ENCODE results near the gene CFAP46. TPM values are rescaled to one million over a fixed set of nuclear protein-coding genes. Genes with fewer than 3 reads are reported as not detected.
A peak's percentile ranks its signal among the peaks of the same experiment; 100 is the strongest.
"Not testable (repeated sequence)": the region's sequence is repeated elsewhere in the genome, so short reads cannot be mapped to it uniquely, and the experiment has no call there.

The CFAP46 gene
- total RNA-seq, 1 donor from 2014 or later, result 0.48 TPM

DNA sequence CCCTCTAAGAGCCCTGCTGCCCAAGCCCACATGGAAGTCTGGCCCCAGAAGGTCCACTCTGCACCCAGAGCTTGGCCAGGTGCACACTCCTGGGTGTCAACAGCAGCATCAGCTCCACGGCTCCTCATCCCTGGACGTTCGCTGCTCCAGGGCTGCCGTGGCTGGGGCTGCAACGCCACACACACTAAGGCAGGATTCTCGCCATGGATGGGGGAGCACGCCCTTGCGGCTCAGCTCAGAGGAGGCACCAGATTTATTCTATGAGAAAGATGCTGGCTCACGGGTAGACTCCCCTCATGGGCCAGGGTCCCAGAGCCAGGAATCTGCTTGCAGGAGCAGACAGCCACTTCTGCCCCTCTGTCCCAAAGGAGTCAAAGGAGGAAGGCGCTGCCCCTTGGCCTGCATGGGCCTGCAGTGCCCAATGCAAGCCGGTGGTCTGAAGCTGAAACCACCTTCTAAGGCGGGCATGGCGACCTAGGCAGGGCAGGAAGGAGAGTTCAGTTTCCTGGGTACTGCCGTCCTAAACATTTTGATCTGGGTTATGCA lies 42.1 kb downstream of the CFAP46 start:
- DNase-seq (ENCODE audit: low spot score), result no peak

DNA sequence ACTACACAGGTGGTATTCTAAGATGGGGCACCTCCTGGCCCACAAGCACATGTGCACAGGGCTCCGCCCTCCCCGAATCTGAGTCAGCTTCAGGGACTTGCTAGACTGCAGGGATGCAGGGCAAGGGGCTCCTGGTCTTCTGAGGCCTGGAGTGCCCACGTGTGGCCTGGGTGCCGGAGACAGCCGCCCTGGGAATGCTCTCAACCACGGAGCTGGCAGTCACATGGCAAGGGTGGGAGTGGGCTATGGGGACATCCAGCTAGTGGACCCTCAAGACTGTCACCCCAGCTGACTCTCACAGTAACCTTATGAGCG lies 42.7 kb downstream of the CFAP46 start:
- no peak for DNase-seq (ENCODE audit: low spot score)

DNA sequence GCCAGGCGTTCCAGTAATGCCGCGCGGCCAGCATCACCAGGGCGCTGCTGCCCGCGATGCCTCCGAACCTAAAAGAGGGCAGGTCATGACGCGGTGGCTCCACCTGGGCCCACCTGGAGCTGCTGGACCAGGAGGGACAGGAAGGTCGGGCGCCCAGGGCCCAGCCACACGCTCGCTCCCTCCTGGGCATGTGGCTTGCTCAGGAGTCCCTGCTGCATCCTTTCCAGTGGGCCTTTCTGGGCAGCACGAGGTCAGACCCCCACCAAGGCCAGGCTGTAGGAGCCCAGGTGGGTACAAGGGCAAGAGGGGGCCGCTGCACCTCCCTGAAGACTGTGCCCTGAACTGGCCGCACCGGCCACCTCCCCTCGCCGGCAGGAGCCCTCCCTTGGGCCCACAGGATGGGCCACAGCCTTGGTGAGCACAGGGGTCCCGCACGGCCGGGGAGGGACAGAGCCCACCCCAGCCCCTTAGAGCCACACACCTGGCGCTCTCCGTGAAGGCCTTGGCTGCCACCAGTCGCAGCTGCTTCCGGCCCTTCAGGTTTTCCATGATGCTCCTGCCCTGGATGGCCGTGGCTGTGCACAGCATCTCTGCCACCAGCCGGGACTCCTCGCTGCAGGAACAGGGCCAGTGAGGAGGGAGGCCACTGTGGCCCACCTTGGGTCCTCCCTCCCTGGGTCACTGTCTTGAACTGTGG lies 43.2 kb downstream of the CFAP46 start:
- no peak for DNase-seq (ENCODE audit: low spot score)

DNA sequence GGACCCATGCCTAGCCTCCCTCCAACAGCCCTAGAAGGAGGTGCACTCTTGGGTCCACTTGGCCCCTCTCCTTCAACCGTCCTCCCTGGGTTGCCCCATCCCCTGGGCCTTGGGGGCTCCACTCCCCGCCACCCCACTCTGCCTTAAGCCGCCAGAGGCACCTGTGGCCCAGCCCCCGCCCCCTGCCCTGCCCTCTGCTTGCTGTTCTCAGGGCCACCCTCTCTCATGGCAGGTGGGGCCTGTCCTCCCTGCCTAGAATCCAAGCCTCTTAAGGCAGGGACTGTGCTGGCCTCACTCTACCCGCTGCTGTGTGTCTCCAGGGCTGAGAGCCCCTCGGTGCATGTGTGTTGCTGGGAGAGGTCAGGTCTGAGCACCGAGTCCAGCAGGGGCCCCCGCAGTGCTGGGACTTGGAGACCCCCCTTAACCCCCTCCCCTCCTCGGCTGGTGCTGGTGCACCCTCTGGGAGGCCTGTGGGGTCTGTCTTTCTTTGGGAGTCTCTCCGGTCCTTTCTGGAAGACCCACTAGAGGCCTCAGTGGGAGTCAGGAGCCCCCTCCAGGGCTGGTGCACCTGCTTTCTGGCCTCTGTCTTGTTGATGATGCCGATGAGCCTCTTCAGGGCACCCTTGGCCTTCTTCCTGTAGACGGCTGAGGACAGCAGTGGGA lies 43.8 kb downstream of the CFAP46 start:
- DNase-seq (ENCODE audit: low spot score), result no peak

DNA sequence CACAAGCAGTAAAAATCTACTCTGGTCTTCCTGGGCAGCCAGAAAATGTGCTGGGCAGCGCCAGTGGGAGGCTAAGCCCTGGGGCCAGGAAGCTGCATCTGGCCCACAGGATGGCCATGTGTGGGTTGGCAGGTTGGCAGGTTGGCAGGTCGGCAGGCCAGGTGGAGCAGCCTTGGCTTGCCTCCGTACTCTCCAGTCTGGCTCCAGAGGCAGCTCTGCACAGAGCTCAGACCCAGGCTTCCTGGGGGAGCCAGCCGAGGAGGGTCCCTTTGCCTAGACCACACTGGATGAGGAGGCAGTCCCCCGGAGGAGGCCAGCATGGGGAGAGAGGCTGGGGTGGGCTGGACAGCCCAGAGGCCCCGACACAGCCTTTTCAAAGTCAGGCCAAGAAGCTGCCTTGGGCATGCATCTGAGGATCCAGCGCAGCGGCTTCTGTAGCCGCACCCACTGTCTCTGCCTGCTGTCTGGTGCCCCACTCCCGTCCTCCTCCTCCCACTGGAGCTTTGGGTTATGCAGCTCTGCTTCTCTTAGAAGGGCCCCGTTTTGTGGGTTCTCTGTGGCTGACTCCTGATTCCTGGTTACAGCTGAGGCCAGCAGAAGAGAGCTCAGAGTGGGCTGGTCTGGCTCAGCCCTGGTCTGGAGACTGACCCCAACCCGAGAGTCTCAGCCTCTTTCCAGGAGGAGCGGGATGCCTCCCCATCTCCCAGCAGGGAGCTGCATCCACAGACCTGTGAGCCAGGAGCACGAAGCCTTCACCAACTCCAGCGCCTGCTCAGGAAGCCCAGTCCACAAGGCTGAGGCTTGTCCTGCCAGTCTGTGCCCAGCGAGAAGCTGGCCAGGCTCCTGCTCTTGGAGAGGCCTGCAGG lies 44.6 kb downstream of the CFAP46 start:
- peak; percentile 32 for DNase-seq (ENCODE audit: low spot score)

DNA sequence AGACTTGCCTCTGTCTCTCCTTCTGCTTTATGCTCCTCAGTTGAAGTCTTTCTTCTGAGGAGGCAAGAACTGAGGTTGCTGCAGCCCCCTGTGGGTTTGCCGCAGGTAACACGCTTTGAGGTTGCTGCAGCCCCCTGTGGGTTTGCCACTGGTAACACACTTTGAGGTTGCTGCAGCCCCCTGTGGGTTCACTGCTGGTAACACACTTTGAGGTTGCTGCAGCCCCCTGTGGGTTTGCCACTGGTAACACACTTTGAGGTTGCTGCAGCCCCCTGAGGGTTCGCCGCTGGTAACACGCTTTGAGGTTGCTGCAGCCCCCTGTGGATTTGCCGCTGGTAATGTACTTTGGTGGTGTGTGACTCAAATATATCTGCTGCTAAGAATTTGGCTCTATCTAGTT lies 48.6 kb downstream of the CFAP46 start:
- DNase-seq (ENCODE audit: low spot score), result not testable (repeated sequence)

DNA sequence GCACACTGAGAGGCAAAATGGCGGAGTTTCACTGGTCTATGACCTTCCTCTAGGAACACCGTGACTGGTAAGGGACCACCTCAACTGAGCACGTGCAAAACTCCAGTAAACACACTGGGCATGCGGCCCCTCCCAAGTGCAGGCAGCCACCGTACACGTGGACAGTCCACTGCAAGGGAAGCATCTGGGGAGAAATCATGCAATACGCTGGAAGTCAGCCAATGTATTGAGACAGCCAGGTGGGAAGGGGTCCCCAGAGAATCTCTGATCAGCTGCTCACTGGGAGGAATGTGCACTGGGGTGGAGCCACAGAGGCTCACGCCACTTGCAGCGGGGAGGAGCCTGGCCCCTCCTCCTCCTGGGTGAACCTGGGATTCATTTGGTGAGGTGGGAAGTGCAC lies 49.3 kb downstream of the CFAP46 start:
- DNase-seq (ENCODE audit: low spot score), result no peak

DNA sequence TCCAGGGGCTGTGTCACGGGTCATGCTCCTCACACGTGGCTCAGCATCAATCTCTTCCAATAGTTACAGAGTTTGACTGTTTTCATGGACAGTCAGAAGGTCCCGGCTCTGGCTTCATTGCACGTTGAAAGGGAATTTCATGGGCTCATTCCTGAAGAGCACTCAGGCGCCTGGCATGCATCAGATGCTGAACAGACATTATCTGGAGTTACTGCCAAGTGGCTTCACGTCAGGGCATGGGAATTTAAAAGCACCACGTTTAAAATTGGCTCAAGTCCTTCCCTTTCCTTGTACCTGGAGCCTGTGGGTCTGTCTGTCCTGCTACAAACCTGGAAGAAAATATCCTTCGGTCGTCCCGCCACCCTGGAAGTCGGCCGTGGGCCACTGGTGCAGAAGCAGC lies 50.4 kb downstream of the CFAP46 start:
- peak; percentile 95 for DNase-seq (ENCODE audit: low spot score)

DNA sequence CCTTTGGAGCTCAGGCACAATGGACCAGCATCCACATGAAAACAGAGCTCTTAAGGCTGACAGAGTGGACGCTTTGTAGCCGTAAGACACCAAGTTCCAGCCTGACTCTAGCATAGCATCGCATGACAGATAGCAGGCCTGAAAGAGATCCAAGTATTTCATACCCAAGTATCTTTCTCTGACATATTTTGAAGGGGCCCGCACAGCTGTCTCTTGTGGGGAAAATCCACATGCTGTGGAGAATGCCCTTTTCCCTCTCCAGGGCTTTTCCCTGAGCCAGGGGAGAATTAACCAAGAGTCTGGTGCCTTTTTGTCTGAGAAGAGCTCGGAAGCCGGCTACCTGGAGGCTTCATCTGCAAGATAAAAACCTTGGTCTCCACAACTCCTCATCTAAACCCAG lies 51.0 kb downstream of the CFAP46 start:
- peak; percentile 97 for DNase-seq (ENCODE audit: low spot score)

DNA sequence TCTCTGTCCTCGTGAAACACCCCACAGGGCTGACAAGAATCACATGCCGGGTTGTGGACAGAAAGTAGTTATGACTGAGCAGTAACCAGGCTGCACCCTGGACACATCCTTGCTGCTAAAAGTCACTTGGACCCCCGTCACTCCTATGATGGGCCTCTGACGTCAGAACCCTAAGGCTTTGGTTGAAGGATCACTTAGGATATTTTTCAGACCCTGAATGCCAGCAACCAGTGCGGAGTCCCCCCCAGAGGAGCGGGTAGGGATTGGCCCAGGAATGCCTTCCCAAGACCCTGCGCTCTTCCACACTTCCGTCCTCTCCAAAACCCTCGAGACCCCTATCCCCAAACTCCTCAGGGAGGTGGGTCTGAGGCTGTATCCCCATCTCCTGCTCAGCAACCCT lies 52.1 kb downstream of the CFAP46 start:
- DNase-seq (ENCODE audit: low spot score), result no peak

DNA sequence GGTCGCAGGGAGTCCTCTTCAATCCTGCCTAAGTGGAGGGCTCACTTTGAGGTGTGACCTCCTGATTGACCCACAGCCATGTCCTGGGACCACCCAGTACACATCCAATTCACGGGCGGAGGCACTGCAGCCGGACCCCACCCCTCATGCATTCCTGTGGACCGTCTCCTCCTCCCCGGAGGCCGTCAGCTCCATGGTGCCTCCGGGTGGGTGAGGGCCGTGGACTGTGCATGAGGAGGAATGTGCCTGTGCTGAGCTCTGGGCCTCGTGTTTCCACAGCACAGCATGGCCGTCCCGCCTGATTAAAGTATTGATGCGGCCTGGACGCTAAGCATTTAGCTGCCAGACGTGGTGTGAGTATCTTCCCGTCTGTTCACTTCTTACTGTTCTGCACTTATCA lies 52.8 kb downstream of the CFAP46 start:
- DNase-seq (ENCODE audit: low spot score), result peak; percentile 50

DNA sequence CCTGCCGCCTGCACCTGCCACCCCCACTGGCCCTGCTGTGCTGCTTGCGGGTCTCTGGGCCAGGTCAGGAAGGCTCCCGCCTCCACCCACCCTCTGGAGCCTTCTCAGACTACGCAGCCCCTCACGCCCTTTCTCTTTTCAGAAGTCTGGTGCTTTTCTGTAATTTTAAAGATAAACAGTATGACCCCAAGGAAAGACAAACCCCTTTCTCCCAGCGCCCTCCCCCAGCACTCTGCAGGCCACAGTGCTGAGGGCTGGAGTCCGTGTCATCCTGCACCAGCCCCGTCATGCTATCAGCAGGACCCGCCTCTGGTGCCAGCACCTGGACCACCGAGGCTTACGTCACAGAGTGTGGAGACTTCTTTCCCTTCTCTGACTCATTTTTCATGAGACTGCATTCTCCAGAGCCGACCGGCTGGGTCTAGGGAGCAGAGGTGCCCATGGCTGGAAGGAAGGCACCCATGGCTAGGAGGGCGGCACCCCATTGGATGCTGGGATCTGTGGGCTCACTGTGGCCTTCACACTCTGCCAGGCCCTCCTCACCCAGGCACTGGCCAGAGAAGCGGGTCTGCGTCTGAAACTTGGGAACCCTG lies 53.4 kb downstream of the CFAP46 start:
- no peak for DNase-seq (ENCODE audit: low spot score)

DNA sequence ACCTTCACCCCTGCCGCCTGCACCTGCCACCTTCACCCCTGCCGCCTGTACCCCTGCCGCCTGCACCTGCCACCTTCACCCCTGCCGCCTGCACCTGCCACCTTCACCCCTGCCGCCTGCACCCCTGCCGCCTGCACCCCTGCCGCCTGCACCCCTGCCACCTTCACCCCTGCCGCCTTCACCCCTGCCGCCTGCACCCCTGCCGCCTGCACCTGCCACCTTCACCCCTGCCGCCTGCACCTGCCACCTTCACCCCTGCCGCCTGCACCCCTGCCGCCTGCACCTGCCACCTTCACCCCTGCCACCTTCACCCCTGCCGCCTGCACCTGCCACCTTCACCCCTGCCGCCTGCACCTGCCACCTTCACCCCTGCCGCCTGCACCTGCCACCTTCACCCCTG lies 53.9 kb downstream of the CFAP46 start:
- not testable (repeated sequence) for DNase-seq (ENCODE audit: low spot score)

DNA sequence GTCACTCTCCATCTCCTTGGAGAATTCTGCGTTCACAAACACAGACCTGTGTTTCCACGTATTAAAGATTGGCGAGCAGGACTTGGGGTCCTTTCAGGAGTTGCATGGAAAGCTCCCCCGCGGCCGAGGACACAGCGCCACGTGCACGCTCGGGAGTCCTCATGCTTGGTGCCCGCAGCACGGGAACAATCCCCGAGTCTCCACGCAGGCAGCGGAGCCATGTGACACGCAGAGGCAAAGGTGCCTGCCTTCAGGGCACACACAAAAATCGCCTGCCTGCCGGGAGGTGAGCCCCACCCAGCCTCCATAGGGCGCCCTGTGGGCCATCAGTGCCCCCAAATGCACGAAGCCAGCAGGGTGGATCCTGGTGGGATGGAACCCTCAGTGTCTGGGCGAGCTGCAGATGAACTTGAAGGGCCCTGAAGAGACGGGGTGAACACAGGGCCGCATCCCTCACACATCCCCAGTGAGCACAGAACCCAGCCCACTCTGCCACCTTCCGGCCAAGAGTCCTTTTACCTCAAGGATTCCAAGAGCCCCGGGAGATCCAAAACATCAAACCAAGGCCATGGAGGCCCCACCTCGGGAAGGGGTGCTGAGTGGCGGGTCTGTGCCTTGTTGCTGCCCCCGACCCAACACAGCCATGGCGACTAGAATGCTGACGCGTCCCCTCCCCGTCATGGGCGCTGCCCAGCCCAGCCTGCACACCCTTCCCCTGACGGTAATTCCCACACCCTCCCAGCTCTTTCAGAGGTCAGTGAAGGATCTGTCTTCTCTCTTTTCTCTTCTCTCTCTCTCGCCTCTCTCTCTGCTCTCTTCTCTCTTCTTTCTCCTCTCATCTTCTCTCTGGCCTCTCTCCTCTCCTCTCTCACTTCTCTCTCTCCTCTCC lies 55.9 kb downstream of the CFAP46 start:
- no peak for DNase-seq (ENCODE audit: low spot score)

DNA sequence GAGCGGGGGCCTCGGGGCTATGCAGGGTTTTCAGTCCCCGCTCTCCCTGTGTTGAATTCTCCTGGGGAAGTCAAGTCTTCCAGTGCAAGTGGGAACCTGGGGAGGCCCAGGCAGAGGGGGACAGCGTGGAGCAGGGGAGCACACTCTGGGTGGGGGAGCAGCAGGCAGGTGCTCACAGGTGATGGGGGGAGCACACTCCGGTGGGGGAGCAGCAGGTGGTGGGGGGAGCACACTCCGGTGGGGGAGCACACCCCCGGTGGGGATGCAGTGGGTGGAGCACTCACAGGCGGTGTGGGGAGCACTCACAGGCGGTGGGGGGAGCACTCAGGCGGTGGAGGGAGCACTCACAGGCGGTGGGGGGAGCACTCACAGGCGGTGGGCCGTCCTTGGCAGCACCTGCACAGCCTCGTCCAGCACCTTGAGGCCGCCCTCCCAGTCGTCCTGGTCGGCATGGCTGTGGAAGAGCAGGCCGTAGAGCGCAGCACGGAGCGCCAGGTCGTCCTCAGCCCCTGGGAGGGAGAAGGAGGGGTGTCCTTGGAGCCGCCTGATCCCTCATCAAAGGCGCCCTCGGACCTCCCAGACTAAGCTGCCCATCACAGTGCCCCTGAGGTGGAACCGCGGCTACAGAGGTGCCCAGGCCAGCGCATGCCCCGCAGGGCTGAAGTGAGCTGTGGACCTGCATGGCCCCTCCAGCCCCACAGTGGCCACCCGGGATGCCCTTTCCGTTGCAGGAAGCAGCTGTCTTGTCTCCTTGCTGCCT lies 56.7 kb downstream of the CFAP46 start:
- DNase-seq (ENCODE audit: low spot score), result no peak

DNA sequence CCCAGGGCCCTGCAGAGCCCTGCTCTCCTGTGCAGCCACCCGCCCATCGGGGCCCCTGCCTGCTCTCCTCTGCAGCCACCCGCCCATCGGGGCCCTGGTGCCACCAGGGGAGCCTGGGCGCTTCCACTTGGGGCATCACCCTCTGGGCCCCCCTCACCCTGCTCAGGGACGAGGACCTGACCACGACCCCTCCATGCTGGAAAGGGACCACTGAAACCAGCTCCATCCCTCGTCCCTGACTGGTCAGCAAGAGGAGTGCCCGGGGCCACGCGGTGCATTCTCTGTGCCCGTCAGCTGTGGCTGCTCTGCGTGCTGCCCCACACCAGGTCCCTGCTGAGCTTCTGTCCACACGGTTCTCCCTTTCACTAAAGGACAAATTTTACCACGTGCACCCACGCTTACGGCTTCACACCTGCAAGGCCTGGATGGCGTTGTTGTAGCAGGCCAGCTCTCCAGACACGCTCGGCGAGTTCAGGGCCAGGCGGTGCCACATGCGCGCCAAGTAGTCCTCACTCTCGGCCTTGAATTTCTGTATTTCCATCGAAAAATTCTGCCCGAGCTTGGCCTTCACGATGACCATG lies 57.6 kb downstream of the CFAP46 start:
- no peak for DNase-seq (ENCODE audit: low spot score)

DNA sequence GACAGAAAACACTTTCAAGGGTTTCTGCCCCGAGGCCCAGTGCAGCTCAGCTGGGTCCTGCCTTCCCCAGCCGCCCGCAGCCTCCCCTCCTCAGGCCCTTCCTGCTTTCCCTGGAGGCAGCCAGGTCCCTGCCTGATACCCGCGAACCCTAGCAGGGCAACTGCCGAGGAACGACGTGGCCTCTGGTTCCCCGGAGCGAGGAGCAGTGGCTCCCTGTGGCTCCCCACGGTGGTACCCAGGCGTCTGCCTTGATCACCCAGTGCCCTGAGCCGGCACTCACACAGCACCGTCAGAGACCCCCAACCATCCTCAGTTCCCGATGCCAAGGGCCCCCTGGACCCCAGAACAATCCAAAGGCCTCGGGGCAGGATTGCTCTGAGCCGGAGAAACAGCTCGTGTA lies 58.3 kb downstream of the CFAP46 start:
- no peak for DNase-seq (ENCODE audit: low spot score)

DNA sequence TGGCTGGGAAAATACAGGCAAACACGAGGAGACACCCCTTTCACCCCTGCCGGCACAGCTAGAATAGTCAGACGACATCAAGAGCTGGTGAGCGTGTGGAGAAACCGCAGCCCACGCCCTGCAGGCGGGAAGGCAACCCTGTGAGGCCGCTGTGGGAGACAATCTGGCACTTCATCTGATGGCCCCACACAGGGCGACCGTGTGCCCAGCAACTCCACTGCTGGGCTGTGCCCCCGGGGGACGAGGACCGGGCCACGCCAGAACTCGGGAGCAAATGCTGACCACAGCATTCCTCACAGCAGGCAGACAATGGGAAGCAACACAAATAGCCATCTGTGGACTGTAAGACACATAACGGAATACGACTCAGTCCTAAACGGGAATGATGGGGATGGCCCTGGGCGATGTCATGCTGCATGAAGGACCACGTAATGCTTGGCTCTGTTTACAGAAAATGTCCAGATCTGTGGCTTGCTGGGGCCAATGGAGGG lies 58.9 kb downstream of the CFAP46 start:
- no peak for DNase-seq (ENCODE audit: low spot score)

DNA sequence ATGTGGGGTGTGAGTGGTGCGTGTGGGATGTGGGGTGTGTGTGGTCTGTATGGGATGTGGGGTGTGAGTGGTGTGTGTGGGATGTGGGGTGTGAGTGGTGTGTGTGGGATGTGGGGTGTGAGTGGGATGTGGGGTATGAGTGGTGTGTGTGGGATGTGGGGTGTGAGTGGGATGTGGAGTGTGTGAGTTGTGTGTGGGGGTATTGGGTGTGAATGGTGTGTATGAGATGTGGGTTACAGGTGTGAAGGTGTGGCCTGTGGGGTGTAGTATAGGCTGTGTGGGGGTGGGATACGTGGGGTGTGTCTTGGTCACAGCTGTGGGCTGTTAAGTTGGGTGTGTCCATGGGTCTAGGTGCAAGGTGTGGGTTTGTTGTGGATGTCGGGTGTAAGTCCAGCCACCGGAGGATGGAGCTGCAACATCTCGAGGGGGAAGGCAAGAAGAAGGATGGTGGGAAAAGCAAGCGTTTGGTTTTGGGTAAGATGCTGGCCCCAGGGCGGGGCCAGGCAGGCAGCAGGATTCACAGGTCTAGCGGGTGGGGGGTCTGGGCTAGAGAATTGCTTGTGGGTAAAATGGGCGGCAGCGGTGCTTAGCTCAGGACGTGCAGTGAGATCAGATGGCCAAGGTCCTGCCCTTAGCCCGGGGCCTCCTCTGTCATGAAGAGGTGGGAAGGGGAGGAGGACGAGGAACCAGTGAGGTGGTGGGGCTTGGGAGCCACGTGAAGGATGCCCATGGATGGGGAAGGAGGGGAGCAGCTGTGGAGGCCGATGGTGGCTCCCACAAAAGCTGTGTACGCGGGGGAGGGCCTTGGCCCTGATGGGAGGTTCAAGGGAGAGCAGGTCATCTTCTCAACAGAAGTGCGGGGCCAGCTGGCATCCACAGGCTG lies 60.1 kb downstream of the CFAP46 start:
- no peak for DNase-seq (ENCODE audit: low spot score)
